Suppressor macrophage treated with lipopolysaccharide for 1 hour (primary cell): ENCODE measurements around the gene STON2.
A peak's percentile ranks its signal among the peaks of the same experiment; 100 is the strongest.
"Not testable (repeated sequence)": the region's sequence is repeated elsewhere in the genome, so short reads cannot be mapped to it uniquely, and the experiment has no call there.

Experiments
- DNase-seq, 3 donors: peaks; one replicate each; pipeline ENCODE4 v3.0.0-alpha.2; 2020 to 2022

Gene STON2

GRCh38 chr14:81260732-81261131, 139.4 kb downstream of the STON2 start:
- no peak for DNase-seq

- peak; percentile 46 to 61 (median 50) for DNase-seq
Observed at GRCh38 chr14:81256289-81256960, 143.7 kb downstream of the STON2 start.

GRCh38 chr14:81252278-81252677, 147.8 kb downstream of the STON2 start:
- DNase-seq, result no peak

GRCh38 chr14:81247271-81247766, 152.8 kb downstream of the STON2 start:
- no peak for DNase-seq

GRCh38 chr14:81246461-81247270, 153.5 kb downstream of the STON2 start:
- no peak for DNase-seq

GRCh38 chr14:81245771-81246170, 154.4 kb downstream of the STON2 start:
- DNase-seq, result no peak

- DNase-seq, result not testable (repeated sequence)
Observed at GRCh38 chr14:81244431-81244830, 155.7 kb downstream of the STON2 start.

GRCh38 chr14:81243499-81243898, 156.6 kb downstream of the STON2 start:
- DNase-seq, result no peak

- not testable (repeated sequence) for DNase-seq
Observed at GRCh38 chr14:81236849-81237248, 163.3 kb downstream of the STON2 start.

GRCh38 chr14:81236138-81236537, 164.0 kb downstream of the STON2 start:
- no peak for DNase-seq

- peak; percentile 72 to 80 (median 80) for DNase-seq
Observed at GRCh38 chr14:81235096-81235495, 165.0 kb downstream of the STON2 start.

- DNase-seq, result no peak
Observed at GRCh38 chr14:81234278-81234677, 165.8 kb downstream of the STON2 start.

- DNase-seq, result no peak
Observed at GRCh38 chr14:81233615-81234014, 166.5 kb downstream of the STON2 start.

GRCh38 chr14:81231540-81231939, 168.6 kb downstream of the STON2 start:
- no peak for DNase-seq

GRCh38 chr14:81224222-81224621, 175.9 kb downstream of the STON2 start:
- no peak for DNase-seq

GRCh38 chr14:81223788-81224187, 176.3 kb downstream of the STON2 start:
- DNase-seq, result not testable (repeated sequence)

GRCh38 chr14:81222691-81223090, 177.4 kb downstream of the STON2 start:
- no peak for DNase-seq

- DNase-seq, result no peak
Observed at GRCh38 chr14:81222126-81222525, 178.0 kb downstream of the STON2 start.

- DNase-seq, result no peak
Observed at GRCh38 chr14:81221579-81222102, 178.5 kb downstream of the STON2 start.

GRCh38 chr14:81220830-81221578, 179.1 kb downstream of the STON2 start, which contains the start of gene GTF2A1:
Gene GTF2A1, minus strand, starts transcription at chr14:81220959. Its CDS starts 441 bp downstream, at chr14:81220518.
- peak; percentile 96 to 99 (median 98) for DNase-seq

- DNase-seq, result no peak
Observed at GRCh38 chr14:81220580-81220829, 179.6 kb downstream of the STON2 start.

- peak; percentile 51 to 83 (median 69) for DNase-seq
Observed at GRCh38 chr14:81219759-81220579, 180.2 kb downstream of the STON2 start.
